K562 (cell line): ENCODE data around the gene GLP2R. TPM values are rescaled to one million over a fixed set of nuclear protein-coding genes. Genes with fewer than 3 reads are reported as not detected.

Experiments
- ATAC-seq: fragments of 200-7000 bp; cut with Tn5 transposase; 3 replicates; pipeline ENCODE4 v1.9.1; 2020; ENCODE audit warnings: moderate library complexity
- BruUV-seq: library from RNA; stranded (reverse); fragments of 400-500 nt; replicated peaks from 2 replicates; lab custom pipeline; 2021; lab: Mats Ljungman, UMichigan
- CTCF ChIA-PET: fragments of 300-600 bp; formaldehyde crosslinking; extraction: SDS; loops from one replicate; lab custom pipeline; 2021; ENCODE audit warnings: low intra/inter-chr PET ratio; lab: Yijun Ruan, JAX
- POLR2A ChIA-PET: fragments of 300-600, 350-650 bp; sonication (Branson Sonifier 250); formaldehyde crosslinking; extraction: SDS; loops from one replicate; lab custom pipeline; 2021; ENCODE audit warnings: antibody characterized with exemption, inconsistent platforms; lab: Yijun Ruan, JAX
- DNase-seq, 4 experiments: peaks; one replicate each; pipeline versions ENCODE4 v3.0.0 to v3.0.0-alpha.2; 2011 to 2018; ENCODE audit warnings: low spot score in 3 of 4, mixed read lengths in 3 of 4; ENCODE audit errors: extremely low read depth in 1 of 4
- FAIRE-seq: peaks from 2 replicates; lab custom pipeline; 2011; peaks lifted over from hg19 to GRCh38; lab: Jason Lieb, UNC
- H2AFZ ChIP-seq: 2 replicates; pipeline ENCODE4 v1.6.0; 2011; ENCODE audit warnings: low read depth, low read length, control low read depth, inconsistent platforms
- H3K27ac ChIP-seq: fragments of 200-600 bp; 3 replicates; pipeline ENCODE4 v1.8.0; 2011; ENCODE audit warnings: low read depth, mild to moderate bottlenecking, control low read depth, inconsistent platforms, low read length, moderate library complexity, mixed read lengths; ENCODE audit errors: extremely low read depth
- H3K27me3 ChIP-seq, 2 experiments: fragments of 300-600 bp in 1 of 2; 2 replicates in 1 of 2; 3 replicates in 1 of 2; pipeline versions ENCODE4 v1.6.0 to v1.8.0; 2011; ENCODE audit warnings: inconsistent platforms in 2 of 2, low read length in 2 of 2, mild to moderate bottlenecking in 1 of 2, mixed read lengths in 1 of 2, moderate library complexity in 1 of 2; ENCODE audit not compliant: control insufficient read depth in 2 of 2, insufficient read depth in 2 of 2
- H3K36me3 ChIP-seq: fragments of 300-600 bp; 3 replicates; pipeline ENCODE4 v1.8.0; 2011; ENCODE audit warnings: mild to moderate bottlenecking, low read length, inconsistent platforms; ENCODE audit not compliant: control insufficient read depth, insufficient read depth
- H3K4me1 ChIP-seq, 2 experiments: fragments of 200-600 bp in 1 of 2; replicated peaks in 1 of 2; 2 replicates in 1 of 2; 3 replicates in 1 of 2; pipeline versions ENCODE4 v1.5.1 to v1.8.0; 2011; ENCODE audit warnings: inconsistent platforms in 2 of 2, low read length in 2 of 2, mild to moderate bottlenecking in 1 of 2, mixed read lengths in 1 of 2, moderate library complexity in 1 of 2; ENCODE audit not compliant: control insufficient read depth in 2 of 2, insufficient read depth in 2 of 2
- H3K4me2 ChIP-seq: 2 replicates; pipeline ENCODE4 v1.6.1; 2011; ENCODE audit warnings: low read length, control low read depth, inconsistent platforms, mixed read lengths; ENCODE audit not compliant: insufficient read depth
- H3K4me3 ChIP-seq: fragments of 200-600 bp; sonication (generic), shearing (Covaris generic); 2 replicates; pipeline ENCODE4 v1.5.1; 2016; ENCODE audit warnings: control low read depth, inconsistent platforms
- H3K79me2 ChIP-seq: fragments of 200-600 bp; 3 replicates; pipeline ENCODE4 v1.8.0; 2011; ENCODE audit warnings: low read length, inconsistent platforms; ENCODE audit not compliant: control insufficient read depth, insufficient read depth
- H3K9ac ChIP-seq, 2 experiments: 2 replicates each; pipeline versions ENCODE4 v1.6.0 to v1.6.1; 2011; ENCODE audit warnings: low read depth in 2 of 2, low read length in 2 of 2, control low read depth in 1 of 2, inconsistent platforms in 1 of 2, mild to moderate bottlenecking in 1 of 2, mixed read lengths in 1 of 2; ENCODE audit not compliant: insufficient read depth in 1 of 2
- H3K9me1 ChIP-seq: one replicate; pipeline ENCODE4 v1.6.0; 2011; ENCODE audit warnings: inconsistent platforms, mild to moderate bottlenecking, low read length, moderate library complexity; ENCODE audit not compliant: control insufficient read depth, insufficient read depth
- H3K9me3 ChIP-seq: replicated peaks from 2 replicates; pipeline ENCODE4 v1.5.1; 2011; ENCODE audit warnings: low read depth, low read length, inconsistent platforms; ENCODE audit not compliant: control insufficient read depth, insufficient read depth
- H4K20me1 ChIP-seq: replicated peaks from 2 replicates; pipeline ENCODE4 v1.6.1; 2011; ENCODE audit warnings: low read length, inconsistent platforms, mixed read lengths; ENCODE audit not compliant: control insufficient read depth, insufficient read depth
- ADNP ChIP-seq: fragments of 200-800 bp; sonication (Bioruptor generic); IDR thresholded peaks from 2 replicates; pipeline ENCODE4 v1.6.1; 2016; ENCODE audit warnings: missing genetic modification characterization, missing compliant biosample characterization
- GATAD2B ChIP-seq: fragments of 450-650 bp; IDR thresholded peaks from 2 replicates; pipeline ENCODE4 v1.6.1; 2017; ENCODE audit warnings: mild to moderate bottlenecking, borderline replicate concordance
- NFE2L1 ChIP-seq: fragments of 450-650 bp; IDR thresholded peaks from 2 replicates; pipeline ENCODE4 v1.6.1; 2016; ENCODE audit warnings: missing genetic modification characterization, low read depth, mild to moderate bottlenecking, missing compliant biosample characterization, moderate library complexity, borderline replicate concordance
- NR2C1 ChIP-seq, 2 experiments: fragments of 450-650 bp; IDR thresholded peaks; 2 replicates each; pipeline ENCODE4 v1.6.1; 2017; ENCODE audit warnings: mild to moderate bottlenecking in 2 of 2, antibody characterized with exemption in 1 of 2, inconsistent platforms in 1 of 2, missing compliant biosample characterization in 1 of 2, missing genetic modification characterization in 1 of 2
- PHTF2 ChIP-seq: fragments of 250-450 bp; sonication (Bioruptor Pico); IDR thresholded peaks from 2 replicates; pipeline ENCODE4 v1.5.0; 2021; ENCODE audit warnings: mild to moderate bottlenecking
- RBM25 ChIP-seq: fragments of 200-400 bp; formaldehyde crosslinking; IDR thresholded peaks from 2 replicates; pipeline ENCODE4 v1.6.1; 2018; ENCODE audit warnings: low read length, low read depth, moderate library complexity; ENCODE audit not compliant: severe bottlenecking
- SMARCC2 ChIP-seq: fragments of 450-650 bp; IDR thresholded peaks from 2 replicates; pipeline ENCODE4 v1.6.1; 2017; ENCODE audit warnings: antibody characterized with exemption, moderate library complexity, mild to moderate bottlenecking, low read depth
- SP2 ChIP-seq: IDR thresholded peaks from 2 replicates; pipeline ENCODE4 v1.6.1; 2011; ENCODE audit warnings: mild to moderate bottlenecking, low read depth, low read length, moderate library complexity; ENCODE audit not compliant: poor library complexity, severe bottlenecking; ENCODE audit errors: extremely low read depth
- ZNF184 ChIP-seq: sonication (generic); formaldehyde crosslinking; IDR thresholded peaks from 2 replicates; pipeline ENCODE4 v1.5.0; 2020; ENCODE audit warnings: missing genetic modification reagents
- ZNF511 ChIP-seq: sonication (generic); formaldehyde crosslinking; IDR thresholded peaks from 2 replicates; pipeline ENCODE4 v1.8.0; 2022; ENCODE audit warnings: mild to moderate bottlenecking, missing genetic modification reagents
- ZNF695 ChIP-seq: fragments of 450-650 bp; formaldehyde crosslinking; IDR thresholded peaks from 2 replicates; pipeline ENCODE4 v1.4.0; 2020; ENCODE audit warnings: mild to moderate bottlenecking, moderate library complexity
- ZNF717 ChIP-seq: fragments of 250-450 bp; sonication (Bioruptor Pico); IDR thresholded peaks from 2 replicates; pipeline ENCODE4 v1.5.0; 2021
- WGBS: fragments of 100-300 bp; shearing (Covaris generic); methylation state at CpG from one replicate; pipeline ENCODE4 v1.1.6; 2016; ENCODE audit warnings: low coverage, mixed read lengths; ENCODE audit not compliant: insufficient coverage; ENCODE audit errors: missing lambda C conversion rate; 5-methylcytosine and 5-hydroxymethylcytosine counted together
- in situ Hi-C: fragments of 300-500 bp; cut with MboI; formaldehyde crosslinking; loops from 4 replicates; pipeline ENCODE4 v1.15.0; 2018; ENCODE audit warnings: inconsistent platforms, mixed read lengths
- intact Hi-C: fragments of 100-400 bp; cut with micrococcal nuclease; formaldehyde crosslinking; loops from 2 replicates; pipeline ENCODE4 v1.14.2; 2022
- polyA plus RNA-seq, 8 experiments: library from polyadenylated mRNA; depleted of rRNA in 4 of 8; stranded (reverse) in 5 of 8; unstranded in 3 of 8; fragments of >200 nt; fragmentation: Nextera tagmentation in 2 of 8; fragmentation: Illumina TruSeq in 1 of 8; extraction: Ambion mirVana in 2 of 8; extraction: Trizol in 1 of 8; gene quantifications; 2 replicates each; pipeline versions ENCODE4 v1.2.1 to v1.2.3, GENCODE V29; 2011 to 2014; ENCODE audit warnings: inconsistent platforms in 1 of 8, missing spikeins in 1 of 8
- total RNA-seq, 7 experiments: library from RNA; depleted of rRNA in 6 of 7; stranded (reverse); fragments of >200 nt in 6 of 7; fragmentation: Illumina TruSeq in 2 of 7; extraction: Trizol in 2 of 7; gene quantifications; 2 replicates each; pipeline versions ENCODE4 v1.2.1 to v1.2.3, GENCODE V29; 2011 to 2021; ENCODE audit warnings: low replicate concordance in 1 of 7
- TF ChIP-seq, protein P1 (sequence below): conservative IDR thresholded peaks from 2 replicates; pipeline ENCODE4 v1.6.1; 2011; ENCODE audit warnings: low read depth, mild to moderate bottlenecking, low read length; ENCODE audit not compliant: control insufficient read depth

Gene GLP2R
- total and polyA plus RNA-seq, 9 of the 15 experiments (the other 6 are each of a cell fraction or from before 2014, with no cell fraction given) = not detected

GRCh38 chr17:9878356-9878755, 52.6 kb downstream of the GLP2R start:
- H3K4me1 ChIP-seq = no peaks in the 10 kb centered on the region
- in situ Hi-C loops = no loop called here

More at GRCh38 chr17:9878356-9878755, 52.6 kb downstream of the GLP2R start:
- no peaks in the 10 kb centered on the region for H3K9me1 ChIP-seq
- 0% methylated on average over 3 of the region's 3 CpGs for WGBS
- CTCF ChIA-PET = no interaction called here
- H2AFZ ChIP-seq = no peak overlapping the region
- POLR2A ChIA-PET = interaction anchor here (1.3 kb wide), 1 partner anchor 11 kb away, joined by 4 read pairs; no protein-coding TSS in a partner anchor
- intact Hi-C loops = no loop called here
- TF ChIP-seq PHTF2 (CRISPR knock-in tag) (no peak), ZNF717 (CRISPR knock-in tag) (no peak), ZNF184 (CRISPR knock-in tag) (no peak), RBM25 (no peak), SP2 (no peak), SMARCC2 (no peak), ZNF511 (no peak), ZNF695 (CRISPR knock-in tag) (no peak), GATAD2B (no peak), ADNP (tag) (no peak), NFE2L1 (tag) (no peak), NR2C1 (IDR thresholded peaks at IDR 0.05) (no peak), NR2C1 (tag; IDR thresholded peaks at IDR 0.05) (no peak)
- TF ChIP-seq, protein P1, sequence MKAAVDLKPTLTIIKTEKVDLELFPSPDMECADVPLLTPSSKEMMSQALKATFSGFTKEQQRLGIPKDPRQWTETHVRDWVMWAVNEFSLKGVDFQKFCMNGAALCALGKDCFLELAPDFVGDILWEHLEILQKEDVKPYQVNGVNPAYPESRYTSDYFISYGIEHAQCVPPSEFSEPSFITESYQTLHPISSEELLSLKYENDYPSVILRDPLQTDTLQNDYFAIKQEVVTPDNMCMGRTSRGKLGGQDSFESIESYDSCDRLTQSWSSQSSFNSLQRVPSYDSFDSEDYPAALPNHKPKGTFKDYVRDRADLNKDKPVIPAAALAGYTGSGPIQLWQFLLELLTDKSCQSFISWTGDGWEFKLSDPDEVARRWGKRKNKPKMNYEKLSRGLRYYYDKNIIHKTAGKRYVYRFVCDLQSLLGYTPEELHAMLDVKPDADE = no peak
- no peak overlapping the region for H3K4me2 ChIP-seq
- H4K20me1 ChIP-seq = no peaks in the 10 kb centered on the region
- no peak for ATAC-seq
- BruUV-seq = no TSS peak
- H3K9ac ChIP-seq = no peak overlapping the region
- FAIRE-seq = no peak
- H3K27ac ChIP-seq = no peak overlapping the region
- no peaks in the 10 kb centered on the region for H3K9me3 ChIP-seq
- no peak overlapping the region for H3K4me3 ChIP-seq
- H3K27me3 ChIP-seq = no peaks in the 10 kb centered on the region
- no peak for DNase-seq
- no peaks in the 10 kb centered on the region for H3K36me3 ChIP-seq
- H3K79me2 ChIP-seq = no peaks in the 10 kb centered on the region
